Astrocyte (in vitro differentiated cells and primary cell): ENCODE data around the gene HERPUD1.

Experiments used
- CTCF ChIP-seq: IDR thresholded peaks from 2 replicates; pipeline ENCODE4 v1.5.1; 2011; ENCODE audit warnings: low read depth, mild to moderate bottlenecking, inconsistent platforms, low read length, moderate library complexity; ENCODE audit not compliant: insufficient read depth
- EZH2 ChIP-seq: IDR thresholded peaks from 2 replicates; pipeline ENCODE4 v1.6.1; 2012; ENCODE audit warnings: mild to moderate bottlenecking, low read length, inconsistent platforms; ENCODE audit not compliant: insufficient read depth

- TF ChIP-seq CTCF (no peak), EZH2 (no peak)
Observed at GRCh38 chr16:56897026-56897799, 34.7 kb upstream of the HERPUD1 start.
